Subcutaneous preadipocyte (primary cell): Measurements from ENCODE around the gene LARP4. TPM values are rescaled to one million over a fixed set of nuclear protein-coding genes. Genes with fewer than 3 reads are reported as not detected.

Experiments used
- total RNA-seq: library from RNA; depleted of rRNA; stranded (reverse); fragments of >200 nt; gene quantifications from 2 replicates; pipeline ENCODE4 v1.2.3, GENCODE V29; 2012

LARP4 gene
- total RNA-seq, result 29.8 and 34.6 TPM in 2 replicates

GRCh38 chr12:50400638-50401499, at the start of gene LARP4:
Gene LARP4, plus strand, starts transcription at chr12:50400885. Its CDS starts 126 bp downstream, at chr12:50401011.

GRCh38 chr12:50504798-50505674, 104.4 kb downstream of the LARP4 start, which contains the start of gene DIP2B:
Gene DIP2B, plus strand, starts transcription at chr12:50504985. Its CDS starts 156 bp downstream, at chr12:50505141.

Other genes with a start within 250 kb of the LARP4 start
- 19.5 and 22.1 TPM in 2 replicates for gene CERS5, start 233.5 kb upstream of the LARP4 start, total RNA-seq
- gene LIMA1, start 117.4 kb upstream of the LARP4 start, total RNA-seq, result 112 and 128 TPM in 2 replicates
- not detected in 2 replicates for gene FAM186A, start 4.3 kb upstream of the LARP4 start, total RNA-seq
- 18.7 and 21.7 TPM in 2 replicates for gene DIP2B, start 104.1 kb downstream of the LARP4 start, total RNA-seq